NCI-H446 treated with DMSO at 0.1 percent for 48 hours (cell line): ENCODE measurements around the gene CTCF.

Source experiments
- DNase-seq: peaks from one replicate; lab custom pipeline; 2025; lab: John Stamatoyannopoulos, UW

Gene CTCF

DNA sequence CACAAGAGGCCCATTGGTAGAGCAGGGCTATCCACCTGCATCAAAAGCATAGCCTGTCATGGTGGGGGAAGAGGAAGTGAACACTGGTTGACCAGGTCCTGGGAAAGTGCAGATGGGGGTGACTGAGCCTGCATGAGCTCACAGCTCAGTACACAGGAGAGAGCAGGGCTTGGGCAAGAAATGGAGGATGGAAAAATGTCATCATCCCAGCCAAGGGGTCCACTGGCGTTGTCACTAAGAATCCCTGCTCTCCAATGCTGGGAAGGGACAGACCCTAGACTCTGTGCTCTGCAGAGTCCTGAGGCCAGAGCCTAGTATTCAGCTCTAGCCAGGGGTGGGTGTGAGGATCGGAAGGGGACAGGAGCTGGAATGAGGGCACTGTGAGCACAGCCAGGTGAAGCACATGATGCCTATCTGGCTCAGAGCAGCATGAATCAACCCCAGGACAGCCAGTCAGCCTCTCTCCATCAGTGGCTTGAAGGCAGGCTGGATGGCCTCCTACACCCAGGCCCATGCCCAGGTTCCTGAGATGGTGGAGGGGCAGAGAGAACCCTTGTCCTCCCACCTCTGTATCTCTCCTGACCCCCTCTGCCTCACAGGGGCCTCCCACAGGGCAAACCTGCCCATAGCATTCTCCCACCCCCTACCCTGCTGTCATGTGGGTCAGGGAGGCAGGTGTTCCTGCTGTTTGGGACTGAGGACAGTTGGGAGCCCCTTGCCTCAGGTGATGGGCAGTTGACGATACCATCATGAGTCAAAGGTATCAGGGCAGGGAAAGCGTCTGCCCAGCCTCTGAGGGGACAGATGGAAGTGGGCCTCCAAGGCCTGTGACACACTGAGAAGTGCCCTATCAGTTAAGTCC, 13.8 kb upstream of the CTCF start:
- no peak for DNase-seq

DNA sequence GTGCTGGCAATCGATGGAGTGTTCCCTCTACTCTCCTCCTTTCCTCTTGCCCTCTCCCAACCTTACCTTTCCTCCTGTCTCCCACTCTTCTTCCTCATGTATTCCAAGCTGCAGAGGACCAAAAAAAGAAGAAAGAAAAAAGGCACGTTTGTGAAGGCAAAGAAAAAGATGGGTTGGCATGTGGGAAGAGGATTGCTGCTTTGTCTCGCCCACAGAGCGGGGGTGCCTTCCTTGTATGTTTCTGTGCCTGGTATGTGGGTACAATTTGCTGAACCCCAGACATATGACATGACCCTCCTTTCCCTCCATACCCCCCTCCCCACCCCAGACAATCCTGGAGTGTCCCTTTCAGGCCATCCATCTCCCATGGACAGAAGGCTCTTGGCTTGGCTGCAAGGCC, 13.1 kb upstream of the CTCF start:
- no peak for DNase-seq

DNA sequence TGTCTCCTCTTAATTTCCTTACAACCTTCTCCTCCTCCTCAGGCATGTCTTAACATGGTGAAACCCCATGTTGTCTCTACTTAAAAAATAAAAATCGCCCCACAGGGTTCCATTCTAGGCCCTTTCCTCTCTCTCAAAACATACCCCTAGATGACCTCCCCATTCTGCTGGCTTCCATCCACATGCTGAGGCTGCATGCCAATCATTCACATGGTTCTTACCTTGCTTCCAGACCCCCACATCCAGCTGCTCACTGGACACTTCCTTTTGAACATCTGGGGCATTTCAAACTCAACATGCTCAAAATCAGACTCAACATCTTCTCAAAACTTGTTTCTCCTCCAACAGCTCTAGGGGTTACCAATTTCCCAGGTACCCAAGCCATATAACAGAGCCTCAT, 12.4 kb upstream of the CTCF start:
- DNase-seq = no peak

GRCh38 chr16:67551091-67551490, 11.2 kb upstream of the CTCF start:
- no peak for DNase-seq

DNA sequence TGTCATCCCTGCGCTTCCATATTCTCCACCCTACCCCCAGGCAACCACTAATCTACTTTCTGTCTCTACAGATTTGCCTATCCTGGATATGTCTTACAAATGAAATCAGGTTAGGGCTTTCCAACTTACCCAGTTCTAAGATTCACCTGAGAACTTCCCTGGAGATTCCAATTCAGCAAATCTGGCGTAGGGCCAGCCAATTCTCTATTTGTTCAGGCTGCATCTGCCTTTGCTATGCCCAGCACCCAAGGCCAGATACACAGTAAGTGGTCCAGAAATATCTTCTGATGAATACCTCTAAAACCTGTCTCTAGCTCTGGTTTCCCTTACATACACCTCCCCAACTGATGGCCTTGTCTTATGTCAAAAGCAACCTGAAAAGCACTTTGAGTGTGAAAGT, 10.4 kb upstream of the CTCF start:
- DNase-seq = no peak

- no peak for DNase-seq
Measured at GRCh38 chr16:67552476-67552875, 9.8 kb upstream of the CTCF start.

GRCh38 chr16:67555795-67556212, 6.5 kb upstream of the CTCF start:
- DNase-seq = no peak

DNA sequence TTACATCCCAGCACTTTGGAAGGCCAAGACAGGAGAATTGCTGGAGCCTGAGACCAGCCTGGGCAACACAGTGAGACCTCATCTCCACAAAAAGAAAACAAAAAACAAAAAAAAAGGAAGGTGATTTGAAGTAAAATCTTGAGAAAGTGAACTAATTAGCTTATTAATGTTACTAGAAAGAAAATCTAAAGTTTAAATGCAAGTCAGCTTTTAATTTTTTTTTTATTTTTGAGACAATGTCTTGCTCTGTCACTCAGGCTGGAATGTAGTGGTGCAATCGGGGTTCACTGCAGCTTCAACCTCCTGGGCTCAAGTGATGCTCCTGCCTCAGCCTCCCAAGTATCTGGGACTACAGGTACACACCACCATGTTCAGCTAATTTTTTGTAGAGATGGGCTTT, 3.5 kb upstream of the CTCF start:
- no peak for DNase-seq

- DNase-seq = no peak
Measured at GRCh38 chr16:67560827-67561342, 1.4 kb upstream of the CTCF start.

DNA sequence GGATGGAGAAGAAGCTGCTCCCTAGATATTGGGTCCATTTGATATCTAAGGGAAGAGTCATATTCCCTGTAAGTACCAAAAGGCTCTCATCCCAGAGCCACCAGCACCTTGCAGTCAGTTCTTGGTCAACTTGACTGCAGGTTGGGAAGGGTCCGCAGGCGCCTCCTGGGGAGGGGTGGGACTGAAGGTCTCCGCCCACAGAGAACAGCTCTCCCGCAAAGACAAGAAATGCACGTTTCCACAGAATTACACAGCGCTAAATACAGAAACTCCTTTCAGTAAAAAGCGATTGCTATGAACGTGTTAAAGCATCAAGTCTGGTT, 864 bp upstream of the CTCF start:
- no peak for DNase-seq

GRCh38 chr16:67561824-67562525, 351 bp upstream of the CTCF start:
- DNase-seq = peak; percentile 87

DNA sequence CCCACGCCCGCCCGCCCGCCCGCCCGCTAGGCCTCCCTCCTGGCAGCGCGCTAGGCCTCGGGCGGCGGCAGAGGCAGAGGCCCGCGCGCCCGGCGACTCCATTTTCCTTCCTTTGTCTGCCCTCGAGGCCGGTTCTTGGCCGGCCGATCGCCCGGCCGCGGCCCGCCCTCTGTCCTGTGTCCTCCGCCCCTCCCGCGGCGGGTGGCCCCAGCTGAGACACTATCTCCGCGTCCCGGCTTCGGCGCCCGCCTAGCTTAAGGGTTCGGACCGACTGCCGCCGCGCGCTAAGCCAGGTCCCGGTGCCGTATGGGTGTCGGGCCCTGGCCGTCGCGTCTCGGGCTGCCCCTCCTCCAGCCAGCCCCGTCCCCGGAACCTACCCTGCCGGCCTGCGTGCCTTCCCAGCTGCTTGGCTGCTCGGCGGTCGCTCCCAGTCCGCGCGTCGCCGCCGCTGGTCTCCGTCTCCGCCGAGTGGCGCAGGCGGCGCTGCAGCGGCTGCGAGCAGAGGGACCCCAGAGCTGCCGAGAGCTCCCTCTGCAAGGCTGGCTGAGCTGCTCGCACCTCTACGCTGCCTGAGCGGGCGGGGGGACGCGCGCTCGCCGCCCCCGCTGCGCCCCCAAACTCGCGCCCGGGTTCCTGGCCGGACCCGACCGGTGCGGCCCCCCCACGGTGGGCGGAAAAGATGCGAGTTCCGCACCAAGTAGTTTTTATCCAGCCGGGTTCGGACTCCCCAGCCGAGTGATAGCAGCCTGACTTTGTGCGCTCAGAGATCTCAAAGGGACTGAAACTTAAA, 787 bp downstream of the CTCF start:
- no peak for DNase-seq

DNA sequence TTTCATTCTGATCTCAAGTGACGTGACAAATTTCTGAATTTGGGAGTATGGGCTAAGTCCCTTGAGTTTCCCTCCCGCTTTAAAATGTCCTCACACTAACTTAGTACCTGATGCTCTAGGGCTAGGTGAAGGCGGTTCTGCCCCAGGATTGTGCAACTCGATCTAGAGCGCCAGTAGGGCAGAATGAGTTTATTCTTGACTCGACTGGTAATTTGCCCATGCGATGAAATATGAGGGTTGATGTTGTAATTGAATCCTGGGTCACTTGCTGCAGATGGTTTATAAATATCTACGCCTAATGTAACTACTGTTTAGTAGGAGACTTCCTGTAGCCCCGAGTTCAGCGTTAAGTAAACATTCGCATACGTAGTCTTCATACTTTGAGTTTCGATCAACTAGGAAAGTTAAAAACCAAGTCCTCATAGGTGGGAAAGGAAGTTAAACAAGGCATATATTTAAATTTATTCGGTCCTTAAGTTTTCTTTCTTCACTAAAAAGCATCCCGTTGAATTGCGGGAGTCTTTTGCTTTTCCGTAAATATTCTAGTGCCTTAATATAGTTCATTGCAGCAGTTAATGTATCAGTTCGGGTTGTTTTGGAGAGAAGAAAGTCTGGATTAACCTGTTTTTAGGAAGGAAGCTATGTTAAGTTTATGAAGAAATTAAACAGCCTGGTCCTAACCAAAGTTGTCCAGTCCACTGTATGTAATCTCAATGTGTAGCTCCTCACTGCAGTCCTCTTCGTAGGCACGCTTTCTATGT, 1.6 kb downstream of the CTCF start:
- no peak for DNase-seq

- DNase-seq = no peak
Measured at GRCh38 chr16:67565470-67566100, 3.3 kb downstream of the CTCF start.

DNA sequence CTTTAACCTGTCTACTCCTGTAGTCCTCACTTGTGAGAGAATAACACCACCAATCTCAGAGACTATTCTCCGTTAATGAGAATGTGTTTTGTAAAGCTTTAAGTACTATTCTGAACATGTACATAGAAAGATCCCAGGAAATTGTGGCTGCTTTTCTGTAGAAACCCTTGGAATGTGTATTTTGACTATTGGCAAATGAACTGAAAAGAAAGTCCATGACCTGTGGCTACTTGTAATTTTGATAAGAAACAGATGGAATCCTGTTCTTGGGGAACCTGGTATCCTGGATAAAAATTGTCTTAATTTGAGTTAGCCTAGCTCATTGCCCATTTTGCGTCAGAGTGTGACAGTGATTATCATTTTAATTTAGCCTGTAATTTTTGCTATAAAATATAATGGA, 9.1 kb downstream of the CTCF start:
- no peak for DNase-seq

DNA sequence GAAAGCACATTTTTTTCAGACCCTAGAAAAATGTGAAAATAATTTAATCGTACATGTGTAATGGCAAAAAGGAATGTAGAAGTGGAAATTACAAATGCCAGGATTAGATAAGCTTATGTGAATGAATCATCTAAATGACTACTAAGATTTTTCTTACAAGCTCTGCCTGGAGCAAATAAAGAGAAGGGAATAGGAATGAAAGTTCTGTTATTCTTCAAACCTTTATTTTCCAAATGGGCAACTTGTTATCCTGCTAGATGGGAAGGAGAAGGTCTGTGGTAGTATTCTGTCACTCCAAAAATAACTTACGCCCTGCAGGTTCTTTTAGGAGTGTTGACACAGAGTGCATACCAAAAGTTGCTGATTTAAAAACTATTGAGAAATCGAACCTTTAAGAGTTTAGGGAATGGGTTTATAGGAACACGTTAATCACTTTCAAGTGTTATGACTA, 9.7 kb downstream of the CTCF start:
- DNase-seq = no peak

GRCh38 chr16:67579686-67580085, 17.4 kb downstream of the CTCF start:
- no peak for DNase-seq

- no peak for DNase-seq
Measured at GRCh38 chr16:67580202-67580601, 17.9 kb downstream of the CTCF start.

GRCh38 chr16:67593288-67593687, 31.0 kb downstream of the CTCF start:
- DNase-seq = no peak

- no peak for DNase-seq
Measured at GRCh38 chr16:67593701-67594100, 31.4 kb downstream of the CTCF start.

DNA sequence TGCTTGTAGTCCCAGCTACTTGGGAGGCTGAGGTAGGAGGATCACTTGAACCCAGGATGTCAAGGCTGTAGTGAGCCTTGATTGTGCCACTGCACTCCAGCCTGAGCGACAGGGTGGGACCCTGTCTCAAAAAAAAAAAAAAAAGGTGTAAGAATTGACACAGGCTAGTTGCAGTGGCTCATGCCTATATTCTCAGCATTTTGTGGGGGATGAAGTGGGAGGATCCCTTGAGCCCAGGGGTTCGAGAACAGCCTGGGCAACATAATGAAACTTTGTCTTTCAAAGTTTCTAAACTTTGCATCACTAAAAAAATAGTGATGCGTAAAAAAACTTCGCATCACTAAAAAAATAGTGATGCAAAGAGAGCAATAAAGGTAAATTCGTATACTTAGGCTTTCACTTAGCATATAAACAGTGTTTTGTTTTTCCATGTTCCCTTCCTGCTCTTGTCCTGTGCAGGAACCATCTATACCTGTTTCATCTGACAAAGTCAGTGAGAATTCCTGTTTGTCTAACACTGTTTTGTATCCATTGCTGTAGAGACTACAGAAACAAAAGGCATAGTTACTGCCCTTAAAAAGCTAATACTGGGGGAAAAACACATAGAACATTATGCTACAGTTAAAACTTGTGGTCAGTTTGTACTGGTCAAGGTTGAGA, 32.1 kb downstream of the CTCF start:
- DNase-seq = no peak
